RKO (cell line): ENCODE measurements around the gene FOXR1.
A peak's percentile ranks its signal among the peaks of the same experiment; 100 is the strongest.

Experiments
- DNase-seq: peaks from one replicate; pipeline ENCODE4 v3.0.0-alpha.2; 2016; ENCODE audit warnings: low spot score

Gene FOXR1

DNA sequence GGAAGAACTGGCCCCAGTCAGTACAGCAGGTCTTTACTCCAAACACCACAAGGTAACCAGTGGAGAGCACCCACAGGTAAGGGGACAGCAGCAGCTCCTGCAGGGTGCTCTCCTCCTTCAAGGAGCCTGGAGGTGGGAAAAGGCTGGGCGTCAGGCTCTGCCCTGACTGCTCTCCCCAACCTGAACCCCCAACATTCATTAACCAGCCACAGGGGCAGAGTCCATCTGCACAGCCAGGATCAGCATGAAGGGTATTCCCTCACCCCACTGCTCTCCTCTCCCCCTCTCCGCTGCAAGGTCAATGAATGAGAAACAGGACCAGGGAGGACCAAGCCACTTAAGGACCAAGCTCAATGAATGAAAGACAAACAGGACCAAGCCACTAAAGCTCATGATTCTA, 55.4 kb downstream of the FOXR1 start:
- no peak for DNase-seq

DNA sequence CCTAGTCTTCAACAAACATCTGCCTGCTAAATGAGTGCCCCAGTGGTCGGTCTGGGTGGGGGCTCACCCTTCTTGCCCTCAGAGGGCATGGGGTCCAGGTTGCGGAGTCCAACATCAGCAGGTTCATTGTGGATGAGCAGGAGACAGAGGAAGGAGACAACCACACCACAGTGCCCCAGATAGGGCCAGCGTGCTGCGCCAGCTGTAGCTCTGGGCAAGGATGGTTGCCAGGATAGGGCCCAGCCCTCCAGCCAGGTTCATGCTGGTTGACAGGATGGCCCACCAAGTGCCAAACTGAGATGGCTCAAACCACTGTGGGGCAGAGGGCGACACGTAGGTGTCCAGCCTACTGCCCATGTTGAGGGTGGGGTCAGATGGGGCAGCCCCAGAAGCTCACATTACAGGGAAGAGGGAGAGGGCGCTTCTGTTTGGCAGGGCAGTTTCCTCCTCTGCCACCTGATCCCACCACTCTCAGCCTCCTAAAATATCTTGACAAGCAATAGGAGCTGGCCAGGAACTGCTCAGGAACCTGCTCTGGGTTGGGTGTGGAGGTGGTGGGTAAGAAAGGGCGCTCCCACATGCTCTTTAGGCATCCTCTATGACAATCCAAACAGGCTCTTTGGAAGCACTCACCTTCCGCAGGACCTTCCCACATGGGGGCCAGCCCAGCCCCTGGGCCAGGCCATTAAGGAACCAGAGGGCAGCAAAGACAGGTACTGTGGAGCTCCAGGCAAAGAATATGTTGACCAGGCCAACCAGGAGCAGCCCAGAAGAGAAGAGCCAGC, 56.2 kb downstream of the FOXR1 start:
- DNase-seq, result no peak

DNA sequence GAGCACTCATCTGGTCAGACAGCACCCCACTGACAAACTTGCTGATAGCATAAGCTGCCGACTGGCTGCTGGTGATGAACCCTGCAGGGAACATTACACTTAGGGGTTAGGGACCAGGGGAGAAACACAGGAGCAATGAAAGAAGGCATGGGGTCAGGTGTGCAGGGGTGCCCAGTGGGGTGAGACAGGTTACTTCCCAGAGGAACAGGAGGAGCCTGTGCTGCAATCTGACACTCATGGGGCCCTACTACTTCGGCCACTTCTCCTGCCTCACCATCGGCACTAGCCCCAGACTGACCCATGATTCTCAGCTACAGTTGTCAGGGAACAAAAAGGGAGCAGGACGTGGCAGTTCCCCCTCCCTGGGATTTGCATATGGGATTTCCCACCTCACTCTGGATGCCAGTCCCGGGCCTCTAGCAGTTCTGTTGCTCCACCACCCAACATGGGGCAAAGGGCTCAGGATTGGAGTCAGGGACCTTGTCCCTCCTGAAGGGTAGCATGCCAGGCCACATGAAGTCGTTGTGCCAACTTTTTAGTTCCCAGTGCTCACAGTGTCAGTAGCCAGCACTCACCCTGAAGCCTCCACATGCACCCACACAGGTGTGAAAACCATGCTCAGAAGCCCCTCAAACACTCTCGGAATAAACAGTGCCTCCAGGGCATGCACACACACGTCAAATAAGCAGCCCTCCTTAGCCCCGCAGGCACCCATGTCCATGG, 56.9 kb downstream of the FOXR1 start:
- DNase-seq, result no peak

DNA sequence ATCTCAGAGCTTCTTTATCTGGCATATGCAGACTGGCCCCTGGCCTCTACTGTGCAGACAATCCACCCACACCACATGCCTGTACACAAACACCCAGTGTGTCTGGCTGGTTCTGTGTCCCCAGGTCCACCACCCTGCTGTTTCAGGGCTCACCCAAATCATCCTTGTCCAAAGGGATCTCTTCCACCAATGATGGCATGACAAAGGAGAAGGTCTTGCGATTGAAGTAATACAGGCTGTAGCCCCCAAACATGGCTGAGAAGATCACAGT, 57.4 kb downstream of the FOXR1 start:
- no peak for DNase-seq

GRCh38 chr11:119029340-119030028, 57.9 kb downstream of the FOXR1 start:
- peak; percentile 43 for DNase-seq

DNA sequence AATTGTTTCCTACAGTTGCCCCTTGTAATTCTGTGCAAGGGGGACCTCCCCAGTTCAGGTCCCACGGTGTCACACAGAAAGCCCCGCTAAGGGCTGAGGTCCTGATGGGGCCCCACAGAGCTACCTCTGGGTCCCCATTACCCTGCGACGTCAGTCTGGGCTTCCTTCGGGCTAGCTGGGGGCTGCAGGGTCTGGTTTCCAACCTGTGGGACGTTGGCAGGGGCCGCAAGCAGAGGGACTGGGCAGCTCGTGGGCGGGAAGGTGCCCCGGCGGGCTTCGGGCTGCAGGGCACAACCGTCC, 58.4 kb downstream of the FOXR1 start:
- no peak for DNase-seq

- DNase-seq, result peak; percentile 99
These were observed 58.9 kb downstream of the FOXR1 start, which contains the start of gene SLC37A4 for GRCh38 chr11:119030329-119031047. SLC37A4 (minus strand) TSS chr11:119030877.
